ENCODE measurements around the gene TAOK1. TPM values are rescaled to one million over a fixed set of nuclear protein-coding genes. Genes with fewer than 3 reads are reported as not detected.

The TAOK1 gene
- total and polyA plus RNA-seq, 2 donors (not counting 1 experiment from before 2014, with no cell fraction given): 9.8 to 80.7 TPM

GRCh38 chr17:29546830-29547229 is 156.7 kb downstream of the TAOK1 start:
- H3K9me3 Mint-ChIP-seq (ENCODE audit: insufficient read depth): no peaks in the 10 kb centered on the region
- H3K9me3 ChIP-seq (ENCODE audit: control extremely low read depth in 1 of 3, control insufficient read depth in 2 of 3, insufficient read depth in 1 of 3, low read length in 2 of 3): no peaks in the 10 kb centered on the region

More at GRCh38 chr17:29546830-29547229, 156.7 kb downstream of the TAOK1 start:
- Mint-ChIP-seq H3K4me1 (no peaks in the 10 kb centered on the region), H3K4me3 (no peak overlapping the region), H3K27me3 (no peaks in the 10 kb centered on the region), H3K27ac (no peak overlapping the region)
- H3K9ac ChIP-seq (ENCODE audit: low read length): no peak overlapping the region
- no peaks in the 10 kb centered on the region for H3K4me1 ChIP-seq (ENCODE audit: control insufficient read depth in 2 of 2, insufficient read depth in 2 of 2, low read length in 2 of 2)
- peaks cover 3 to 19% of the 10 kb centered on the region in 2 experiments for H3K36me3 ChIP-seq (replicated peaks in 1 of 2; ENCODE audit: control extremely low read depth in 1 of 2, control insufficient read depth in 1 of 2, extremely low read depth in 1 of 2, insufficient read depth in 2 of 2, low read length in 1 of 2)
- H4K20me1 ChIP-seq (ENCODE audit: control insufficient read depth, insufficient read depth, low read length, poor library complexity, severe bottlenecking): no peaks in the 10 kb centered on the region
- no peak overlapping the region for H3K4me2 ChIP-seq (replicated peaks; ENCODE audit: low read depth, low read length, poor library complexity, severe bottlenecking)
- intact Hi-C loops (cut with micrococcal nuclease): no loop called here
- TF ChIP-seq EZH2 (IDR thresholded peaks at IDR 0.05; ENCODE audit: borderline replicate concordance, insufficient read depth, low read depth, low read length, poor library complexity, severe bottlenecking) (no peak), CTCF (IDR thresholded peaks at IDR 0.05) (no peak)
- ChIA-PET POLR2A (no interaction called here), CTCF (interaction anchor here (1.1 to 2.4 kb wide), 2 partner anchors 8 to 10 kb away, joined by 3 to 8 read pairs; no protein-coding TSS in a partner anchor)
- DNase-seq (no peak), ATAC-seq (ENCODE audit: low read depth) (no peak)
- no peak overlapping the region for H3K4me3 ChIP-seq (ENCODE audit: control extremely low read depth in 1 of 5, extremely low read depth in 1 of 5, insufficient read depth in 1 of 5, low read depth in 2 of 5, low read length in 4 of 5)
- no peak overlapping the region for H2AFZ ChIP-seq (ENCODE audit: insufficient read depth, low read depth, low read length, poor library complexity, severe bottlenecking)
- H3K79me2 ChIP-seq (ENCODE audit: control insufficient read depth, insufficient read depth, low read length): no peaks in the 10 kb centered on the region
- H3K27ac ChIP-seq (ENCODE audit: low read length in 2 of 2): no peak overlapping the region
- no CpG with 5 or more reads among the region's 1 CpG for WGBS (ENCODE audit: insufficient coverage)
- no peaks in the 10 kb centered on the region for H3K27me3 ChIP-seq (replicated peaks in 1 of 4; ENCODE audit: control extremely low read depth in 1 of 4, control insufficient read depth in 3 of 4, insufficient read depth in 4 of 4, low read length in 3 of 4)

Data from B cell (primary cell).